H1 (cell line): ENCODE results near the gene HOMER1. TPM values are rescaled to one million over a fixed set of nuclear protein-coding genes. Genes with fewer than 3 reads are reported as not detected.

ENCODE experiments used
- CTCF ChIA-PET: fragments of 300-600 bp; sonication (Branson Sonifier 250); formaldehyde crosslinking; loops from one replicate; lab custom pipeline; 2021; ENCODE audit not compliant: partially characterized antibody; lab: Charles Lee
- POLR2A ChIA-PET: fragments of 300-600 bp; sonication (Branson Sonifier 250); formaldehyde crosslinking; loops from one replicate; lab custom pipeline; 2021; ENCODE audit warnings: inconsistent platforms; ENCODE audit not compliant: partially characterized antibody; lab: Charles Lee
- DNase-seq, 2 experiments: peaks; one replicate each; pipeline versions ENCODE4 v3.0.0 to v3.0.0-alpha.2; 2010 to 2022; ENCODE audit warnings: low spot score in 2 of 2, low read depth in 1 of 2, mixed read lengths in 1 of 2
- FAIRE-seq: peaks from 2 replicates; lab custom pipeline; 2011; peaks lifted over from hg19 to GRCh38; lab: Jason Lieb, UNC
- H2AFZ ChIP-seq: 2 replicates; pipeline ENCODE4 v1.8.1; 2012; ENCODE audit warnings: low read length, inconsistent platforms
- H2AK5ac ChIP-seq: 2 replicates; pipeline ENCODE4 v1.6.1; 2013; ENCODE audit warnings: low read depth, low read length
- H2BK120ac ChIP-seq: replicated peaks from 2 replicates; pipeline ENCODE3; 2013; ENCODE audit warnings: low read depth, low read length, inconsistent platforms
- H2BK12ac ChIP-seq: 2 replicates; pipeline ENCODE4 v1.6.1; 2013; ENCODE audit warnings: low read depth, low read length
- H2BK15ac ChIP-seq: 2 replicates; pipeline ENCODE4 v1.6.1; 2013; ENCODE audit warnings: low read length
- H2BK20ac ChIP-seq: 2 replicates; pipeline ENCODE4 v1.6.1; 2013; ENCODE audit warnings: low read length
- H2BK5ac ChIP-seq: 2 replicates; pipeline ENCODE4 v1.6.1; 2013; ENCODE audit warnings: low read depth, low read length
- H3K14ac ChIP-seq: 2 replicates; pipeline ENCODE4 v1.6.1; 2013; ENCODE audit warnings: inconsistent platforms; ENCODE audit not compliant: insufficient read length
- H3K18ac ChIP-seq: 2 replicates; pipeline ENCODE4 v1.6.1; 2013; ENCODE audit warnings: low read length; ENCODE audit errors: extremely low read depth
- H3K23ac ChIP-seq: 2 replicates; pipeline ENCODE4 v1.6.1; 2013; ENCODE audit warnings: inconsistent platforms; ENCODE audit not compliant: insufficient read length
- H3K23me2 ChIP-seq: 2 replicates; pipeline ENCODE4 v1.6.1; 2013; ENCODE audit warnings: low read depth, low read length
- H3K27ac ChIP-seq: 2 replicates; pipeline ENCODE4 v1.6.1; 2011; ENCODE audit warnings: low read depth, low read length, inconsistent platforms
- H3K27me3 ChIP-seq, 4 experiments: replicated peaks in 1 of 4; 1 replicate in 1 of 4; 2 replicates in 3 of 4; pipeline versions ENCODE4 v1.6.1 to v1.8.1; 2011 to 2013; ENCODE audit warnings: low read length in 3 of 4, mild to moderate bottlenecking in 3 of 4, inconsistent platforms in 2 of 4, mixed read lengths in 2 of 4, moderate library complexity in 1 of 4; ENCODE audit not compliant: control insufficient read depth in 3 of 4, insufficient read depth in 3 of 4; ENCODE audit errors: extremely low read depth in 1 of 4
- H3K36me3 ChIP-seq, 4 experiments: 2 replicates each; pipeline versions ENCODE4 v1.6.1 to v1.8.1; 2011 to 2013; ENCODE audit warnings: mild to moderate bottlenecking in 4 of 4, low read length in 3 of 4, moderate library complexity in 2 of 4, control low read depth in 1 of 4, inconsistent platforms in 1 of 4; ENCODE audit not compliant: insufficient read depth in 4 of 4, control insufficient read depth in 2 of 4
- H3K4ac ChIP-seq: replicated peaks from 2 replicates; pipeline ENCODE3; 2013; ENCODE audit warnings: low read length, low read depth, mixed read lengths, inconsistent platforms; ENCODE audit not compliant: insufficient read length
- H3K4me1 ChIP-seq, 4 experiments: replicated peaks in 1 of 4; 1 replicate in 1 of 4; 2 replicates in 3 of 4; pipeline versions ENCODE4 v1.6.1 to v1.8.1; 2011 to 2013; ENCODE audit warnings: low read length in 3 of 4, inconsistent platforms in 2 of 4, mixed read lengths in 1 of 4; ENCODE audit not compliant: insufficient read depth in 4 of 4, control insufficient read depth in 3 of 4
- H3K4me2 ChIP-seq, 2 experiments: 2 replicates each; pipeline versions ENCODE4 v1.6.1 to v1.8.1; 2011 to 2013; ENCODE audit warnings: low read depth in 2 of 2, low read length in 2 of 2, control low read depth in 1 of 2, inconsistent platforms in 1 of 2, mild to moderate bottlenecking in 1 of 2; ENCODE audit not compliant: insufficient read depth in 1 of 2
- H3K4me3 ChIP-seq, 4 experiments: fragments of 200-600, 300-600 bp in 1 of 4; sonication (generic), shearing (Covaris generic), sonication (Bioruptor Twin) in 1 of 4; 2 replicates each; pipeline versions ENCODE4 v1.5.1 to v1.8.1; 2011 to 2016; ENCODE audit warnings: low read length in 4 of 4, low read depth in 3 of 4, control low read depth in 2 of 4, inconsistent platforms in 2 of 4, mild to moderate bottlenecking in 2 of 4, mixed read lengths in 1 of 4, moderate library complexity in 1 of 4; ENCODE audit not compliant: insufficient read depth in 2 of 4; ENCODE audit errors: extremely low read depth in 1 of 4
- H3K56ac ChIP-seq: replicated peaks from 2 replicates; pipeline ENCODE3; 2013; ENCODE audit warnings: low read depth, mild to moderate bottlenecking, mixed read lengths, low read length, inconsistent platforms; ENCODE audit not compliant: insufficient read length
- H3K79me1 ChIP-seq: 2 replicates; pipeline ENCODE4 v1.6.1; 2013; ENCODE audit warnings: low read depth, low read length, control low read depth
- H3K79me2 ChIP-seq, 2 experiments: 2 replicates each; pipeline versions ENCODE4 v1.6.1 to v1.8.1; 2012 to 2013; ENCODE audit warnings: low read length in 2 of 2, mild to moderate bottlenecking in 2 of 2, inconsistent platforms in 1 of 2; ENCODE audit not compliant: insufficient read depth in 2 of 2, control insufficient read depth in 1 of 2
- H3K9ac ChIP-seq, 4 experiments: replicated peaks in 1 of 4; 1 replicate in 1 of 4; 2 replicates in 3 of 4; pipeline versions ENCODE4 v1.6.1 to v1.8.1; 2011 to 2013; ENCODE audit warnings: low read depth in 3 of 4, low read length in 3 of 4, control low read depth in 2 of 4, mild to moderate bottlenecking in 2 of 4, moderate library complexity in 2 of 4, inconsistent platforms in 1 of 4; ENCODE audit errors: extremely low read depth in 1 of 4
- H3K9me3 ChIP-seq, 2 experiments: 2 replicates each; pipeline versions ENCODE4 v1.6.1 to v1.8.1; 2012 to 2013; ENCODE audit warnings: mild to moderate bottlenecking in 2 of 2, moderate library complexity in 2 of 2, control low read depth in 1 of 2, inconsistent platforms in 1 of 2, low read depth in 1 of 2, low read length in 1 of 2, mixed read lengths in 1 of 2; ENCODE audit not compliant: insufficient read depth in 2 of 2
- H4K20me1 ChIP-seq, 2 experiments: replicated peaks in 1 of 2; 2 replicates each; pipeline versions ENCODE3 to v1.8.1; 2011 to 2013; ENCODE audit warnings: inconsistent platforms in 2 of 2, low read length in 2 of 2, mild to moderate bottlenecking in 1 of 2; ENCODE audit not compliant: insufficient read depth in 2 of 2, control insufficient read depth in 1 of 2
- H4K5ac ChIP-seq: 2 replicates; pipeline ENCODE4 v1.6.1; 2013; ENCODE audit warnings: low read length, low read depth, mixed read lengths, inconsistent platforms; ENCODE audit not compliant: insufficient read length
- H4K8ac ChIP-seq: 2 replicates; pipeline ENCODE4 v1.8.0; 2013; ENCODE audit warnings: mild to moderate bottlenecking, moderate library complexity, low read length, inconsistent platforms; ENCODE audit not compliant: insufficient read depth; ENCODE audit errors: extremely low read depth
- H4K91ac ChIP-seq: replicated peaks from 2 replicates; pipeline ENCODE3; 2013; ENCODE audit warnings: low read length, mixed read lengths, inconsistent platforms; ENCODE audit not compliant: insufficient read length
- ATF3 ChIP-seq: IDR thresholded peaks from 2 replicates; pipeline ENCODE4 v1.6.1; 2011; ENCODE audit warnings: low read depth, mild to moderate bottlenecking, low read length; ENCODE audit not compliant: insufficient read depth
- BCL11A ChIP-seq, 2 experiments: IDR thresholded peaks; one replicate each; pipeline ENCODE4 v1.6.1; 2011; ENCODE audit warnings: low read depth in 2 of 2, low read length in 2 of 2, mild to moderate bottlenecking in 2 of 2
- CBX5 ChIP-seq: fragments of 300-800, 300-1000 bp; sonication (generic); IDR thresholded peaks from 2 replicates; pipeline ENCODE4 v1.7.1; 2016; ENCODE audit warnings: antibody characterized with exemption, low read length, low read depth
- CEBPB ChIP-seq: IDR thresholded peaks from 2 replicates; pipeline ENCODE4 v1.6.1; 2012; ENCODE audit warnings: low read depth, low read length
- CHD2 ChIP-seq: IDR thresholded peaks from 2 replicates; pipeline ENCODE4 v1.6.1; 2012; ENCODE audit warnings: low read length, improper control_type of control experiment
- EGR1 ChIP-seq: IDR thresholded peaks from 2 replicates; pipeline ENCODE4 v1.6.1; 2011; ENCODE audit warnings: low read depth, low read length, borderline replicate concordance
- EP300 ChIP-seq, 2 experiments: IDR thresholded peaks; 1 replicate in 1 of 2; 2 replicates in 1 of 2; pipeline ENCODE4 v1.6.1; 2011 to 2012; ENCODE audit warnings: low read depth in 2 of 2, low read length in 2 of 2, mild to moderate bottlenecking in 2 of 2, borderline replicate concordance in 1 of 2, inconsistent platforms in 1 of 2, moderate library complexity in 1 of 2
- KDM4A ChIP-seq: IDR thresholded peaks from one replicate; pipeline ENCODE4 v1.7.1; 2012; ENCODE audit warnings: low read depth, mild to moderate bottlenecking, moderate library complexity, low read length, inconsistent platforms; ENCODE audit not compliant: severe bottlenecking
- SP1 ChIP-seq: IDR thresholded peaks from 2 replicates; pipeline ENCODE4 v1.6.1; 2011; ENCODE audit warnings: low read depth, low read length
- SUZ12 ChIP-seq: fragments of 200-600 bp; sonication (generic); IDR thresholded peaks from 2 replicates; pipeline ENCODE4 v1.6.1; 2012; ENCODE audit warnings: mild to moderate bottlenecking, inconsistent platforms, low read length, moderate library complexity, mixed read lengths
- YY1 ChIP-seq: IDR thresholded peaks from 2 replicates; pipeline ENCODE4 v1.6.1; 2011; ENCODE audit warnings: low read depth, mild to moderate bottlenecking, low read length
- ZNF274 ChIP-seq: IDR thresholded peaks from 2 replicates; pipeline ENCODE4 v1.7.0; 2012; ENCODE audit warnings: low read length, borderline replicate concordance; ENCODE audit errors: extremely low read depth
- WGBS, 2 experiments: shearing (Covaris generic) in 1 of 2; methylation state at CpG; one replicate each; pipeline versions ENCODE4 v1.1.6 to v1.1.7; 2013 to 2015; ENCODE audit warnings: low lambda C conversion rate in 2 of 2, mixed read lengths in 2 of 2, inconsistent platforms in 1 of 2, low coverage in 1 of 2, missing lambda C conversion rate in 1 of 2; ENCODE audit not compliant: insufficient replicate concordance in 2 of 2, insufficient coverage in 1 of 2, insufficient read length in 1 of 2; ENCODE audit errors: extremely low coverage in 1 of 2, missing lambda C conversion rate in 1 of 2; 5-methylcytosine and 5-hydroxymethylcytosine counted together
- polyA plus RNA-seq, 7 experiments: library from polyadenylated mRNA; depleted of rRNA in 3 of 7; stranded (reverse) in 5 of 7; unstranded in 2 of 7; fragments of >200 nt in 5 of 7; fragments of 200-250 nt in 2 of 7; gene quantifications; 1 replicate in 5 of 7; 2 replicates in 1 of 7; 4 replicates in 1 of 7; pipeline versions ENCODE4 v1.2.1 to v1.2.3, GENCODE V29; 2011 to 2013; ENCODE audit warnings: missing spikeins in 2 of 7, mixed read lengths in 2 of 7
- total RNA-seq: library from RNA; stranded (reverse); fragmentation: NEBNext Ultra II Directional; extraction: Animal tissue kit (Norgen Biotek cat#: 25700); gene quantifications from 2 replicates; pipeline ENCODE4 v1.2.1, GENCODE V29; 2021

The HOMER1 gene
- total and polyA plus RNA-seq, 2 of the 8 experiments (the other 6 are each of a cell fraction or from before 2014, with no cell fraction given): 6.4 to 57.9 TPM

- no peak for TF ChIP-seq ATF3
- TF ChIP-seq BCL11A (IDR thresholded peaks at IDR 0.05; ENCODE audit: low read depth in 2 of 2, low read length in 2 of 2): no peak
- TF ChIP-seq KDM4A: no peak
- no peak for TF ChIP-seq SUZ12
- TF ChIP-seq ZNF274: no peak
- TF ChIP-seq CEBPB: no peak
- no peak for TF ChIP-seq EP300 (IDR thresholded peaks at IDR 0.05; ENCODE audit: borderline replicate concordance in 1 of 2, low read depth in 2 of 2, low read length in 2 of 2)
- TF ChIP-seq YY1: no peak
- TF ChIP-seq EGR1: no peak
- no peak for TF ChIP-seq CHD2
- no peak for TF ChIP-seq SP1
- TF ChIP-seq CBX5: no peak
- Histone ChIP-seq H4K5ac (no peak overlapping the region), H3K4me2 (peak overlapping the region; percentile 76 to 82), H3K4me3 (peak overlapping the region; percentile 80 to 96 (median 92)), H4K91ac (no peak overlapping the region), H2BK20ac (no peak overlapping the region), H3K27ac (no peak overlapping the region), H4K8ac (no peak overlapping the region), H2BK5ac (no peak overlapping the region), H3K79me1 (0 out of 2 replicates have a peak, but pooled peaks cover 5% of the 10 kb centered on the region), H3K14ac (no peak overlapping the region), H2AK5ac (no peak overlapping the region), H3K79me2 (peaks cover 8 to 60% of the 10 kb centered on the region in 2 experiments; a peak in 3 of 4 replicates), H3K56ac (no peak overlapping the region), H3K4me1 (peaks cover 6 to 14% (median 12%) of the 10 kb centered on the region in 4 experiments; a peak in 5 of 7 replicates), H3K27me3 (no peaks in the 10 kb centered on the region), H4K20me1 (peaks cover 13 to 24% of the 10 kb centered on the region in 2 experiments), H3K9ac (peak overlapping the region in 3 of 4 experiments; percentile 16 to 90 (median 58); a peak in 2 of 7 replicates), H3K23ac (no peak overlapping the region), H3K36me3 (no peaks in the 10 kb centered on the region), H3K4ac (no peak overlapping the region), H2BK120ac (no peak overlapping the region), H3K23me2 (peaks cover 5% of the 10 kb centered on the region), H3K18ac (no peak overlapping the region), H3K9me3 (no peaks in the 10 kb centered on the region), H2BK15ac (no peak overlapping the region), H2AFZ (no peak overlapping the region), H2BK12ac (no peak overlapping the region)
- ChIA-PET POLR2A (interaction anchor here (0.5 to 6.2 kb wide), 11 partner anchors 13 to 275 kb away, joined by 3 to 94 read pairs (median 3); partner anchors contain the start of genes JMY and TENT2), CTCF (interaction anchor here (1.1 to 1.3 kb wide), 3 partner anchors 23 to 43 kb away, joined by 3 to 6 read pairs (median 3); no protein-coding TSS in a partner anchor)
- no peak for DNase-seq
- FAIRE-seq: no peak
- 2% methylated on average over 11 of the region's 11 CpGs; no CpG with 5 or more reads in 1 of the 2 experiments for WGBS, 2 experiments
These were observed 1.9 kb downstream of the HOMER1 start for GRCh38 chr5:79512049-79512448.
